ENCODE measurements around the gene ARHGEF9. TPM values are rescaled to one million over a fixed set of nuclear protein-coding genes. Genes with fewer than 3 reads are reported as not detected.
A peak's percentile ranks its signal among the peaks of the same experiment; 100 is the strongest.
"Not testable (repeated sequence)": the region's sequence is repeated elsewhere in the genome, so short reads cannot be mapped to it uniquely, and the experiment has no call there.

The ARHGEF9 gene
- total and polyA plus RNA-seq, 5 experiments from 2014 or later, result 6.7 to 32.9 (median 10.7) TPM

DNA sequence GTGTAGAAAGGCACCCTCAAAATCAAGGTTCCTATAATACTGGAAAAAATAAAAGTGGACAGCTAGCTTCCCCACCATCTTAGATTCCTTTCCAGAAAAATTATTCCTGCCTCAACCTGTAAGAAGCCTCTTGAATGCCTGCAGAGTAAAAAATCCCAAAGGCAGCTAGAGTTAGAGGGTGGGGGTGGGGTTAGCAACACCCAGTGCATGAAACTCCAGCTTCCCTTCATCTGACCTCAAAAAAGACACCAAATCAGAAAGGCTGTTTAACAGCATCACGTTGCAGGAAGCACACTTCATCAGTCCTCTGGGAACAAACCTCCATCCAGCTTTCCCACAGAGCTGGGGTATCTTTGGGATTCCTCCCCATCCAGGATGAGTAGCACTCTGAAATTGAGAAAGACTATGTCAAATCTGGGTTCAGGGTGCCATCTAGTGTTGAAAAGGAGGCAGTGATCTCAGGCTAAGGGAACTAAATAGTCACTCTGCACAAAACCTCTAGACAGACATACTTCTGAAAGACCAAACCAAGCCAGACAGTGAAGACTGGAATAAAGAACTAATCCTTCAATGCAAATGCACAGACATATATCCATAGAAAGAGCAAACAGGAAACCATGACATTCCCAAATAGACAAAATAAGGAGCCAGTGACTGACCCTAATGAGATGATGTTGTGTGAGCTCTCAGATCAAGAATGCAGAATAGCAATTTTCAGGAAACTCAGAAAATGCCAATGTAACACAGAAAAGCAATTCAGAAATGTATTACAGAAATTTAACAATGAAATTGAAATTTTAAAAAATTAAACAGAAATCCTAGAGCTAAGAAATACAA lies 97.9 kb downstream of the ARHGEF9 start:
- Mint-ChIP-seq H3K27me3 (no peaks in the 10 kb centered on the region), H3K9me3 (peaks cover 0 to 14% (median 8%) of the 10 kb centered on the region in 9 donors), H3K4me1 (peaks cover 0 to 7% (median 4%) of the 10 kb centered on the region in 4 donors), H3K27ac (peak overlapping the region in 1 of 10 donors; percentile 48), H3K4me3 (no peak overlapping the region), H3K36me3 (peaks cover 10 to 61% (median 47%) of the 10 kb centered on the region in 3 donors)
- POLR2A ChIA-PET, result no interaction called here
- ATAC-seq, result no peak
- peak in 3 of 10 donors; percentile 21 to 34 (median 30) for DNase-seq

DNA sequence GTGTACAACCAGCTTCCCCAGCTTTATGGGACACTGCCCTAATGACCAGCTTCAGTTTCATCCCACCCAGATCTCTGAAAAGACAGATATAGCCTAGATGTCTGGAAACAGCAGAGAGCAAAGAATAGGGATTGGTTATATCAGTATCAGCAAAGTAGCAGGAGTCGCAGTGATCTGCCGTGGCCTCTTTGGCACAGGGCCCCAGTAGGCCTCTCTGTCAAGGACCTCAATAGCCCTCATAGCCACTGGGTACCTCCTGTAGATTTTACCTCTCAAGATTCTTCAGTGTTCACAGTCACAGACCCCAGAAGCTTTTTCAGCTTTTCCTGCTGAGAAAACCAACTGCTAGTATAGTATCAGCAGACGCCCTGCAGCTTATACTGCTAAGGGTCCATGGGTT lies 104.6 kb downstream of the ARHGEF9 start:
- Mint-ChIP-seq H3K36me3 (peaks cover 3 to 69% (median 30%) of the 10 kb centered on the region in 3 donors), H3K4me1 (no peaks in the 10 kb centered on the region), H3K9me3 (peaks cover 0 to 2% (median 0%) of the 10 kb centered on the region in 9 donors), H3K27ac (no peak overlapping the region), H3K4me3 (no peak overlapping the region), H3K27me3 (no peaks in the 10 kb centered on the region)
- POLR2A ChIA-PET, result interaction anchor here (0.5 kb wide), 1 partner anchor 25 kb away, joined by 7 read pairs; no protein-coding TSS in a partner anchor
- ATAC-seq (no peak), DNase-seq (no peak)

- H3K27me3 Mint-ChIP-seq, result no peaks in the 10 kb centered on the region
- H3K4me3 Mint-ChIP-seq, result no peak overlapping the region
- POLR2A ChIA-PET, result no interaction called here
- DNase-seq (no peak), ATAC-seq (no peak)
- no peak overlapping the region for H3K27ac Mint-ChIP-seq
- peaks cover 0 to 2% (median 0%) of the 10 kb centered on the region in 9 donors for H3K9me3 Mint-ChIP-seq
- H3K4me1 Mint-ChIP-seq, result no peaks in the 10 kb centered on the region
- peaks cover 3 to 75% (median 30%) of the 10 kb centered on the region in 3 donors for H3K36me3 Mint-ChIP-seq
Measured at GRCh38 chrX:63679432-63679831, 105.6 kb downstream of the ARHGEF9 start.

DNA sequence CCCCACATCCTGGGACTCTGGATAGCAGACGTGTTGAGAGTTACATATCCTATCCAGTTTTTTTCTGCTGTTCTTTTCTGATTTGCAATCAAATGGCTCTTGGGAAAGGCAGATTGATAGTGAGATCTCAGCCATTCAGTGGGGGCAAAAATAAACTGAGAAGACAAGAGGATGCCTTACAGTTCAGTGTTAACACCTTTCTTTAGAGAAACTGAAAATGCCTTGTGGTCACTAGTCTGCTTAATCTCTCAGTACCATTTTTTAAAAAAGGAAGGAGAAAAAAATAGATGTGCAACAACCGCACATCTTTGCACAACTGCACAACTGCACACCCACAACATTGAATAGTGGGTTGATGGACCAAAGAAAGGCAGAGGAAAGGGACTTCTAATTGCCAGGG lies 109.3 kb downstream of the ARHGEF9 start:
- peaks cover 3 to 77% (median 31%) of the 10 kb centered on the region in 3 donors for H3K36me3 Mint-ChIP-seq
- H3K9me3 Mint-ChIP-seq, result no peaks in the 10 kb centered on the region
- H3K4me3 Mint-ChIP-seq, result no peak overlapping the region
- ATAC-seq (no peak), DNase-seq (no peak)
- H3K4me1 Mint-ChIP-seq, result no peaks in the 10 kb centered on the region
- H3K27ac Mint-ChIP-seq, result no peak overlapping the region
- POLR2A ChIA-PET, result no interaction called here
- H3K27me3 Mint-ChIP-seq, result no peaks in the 10 kb centered on the region

DNA sequence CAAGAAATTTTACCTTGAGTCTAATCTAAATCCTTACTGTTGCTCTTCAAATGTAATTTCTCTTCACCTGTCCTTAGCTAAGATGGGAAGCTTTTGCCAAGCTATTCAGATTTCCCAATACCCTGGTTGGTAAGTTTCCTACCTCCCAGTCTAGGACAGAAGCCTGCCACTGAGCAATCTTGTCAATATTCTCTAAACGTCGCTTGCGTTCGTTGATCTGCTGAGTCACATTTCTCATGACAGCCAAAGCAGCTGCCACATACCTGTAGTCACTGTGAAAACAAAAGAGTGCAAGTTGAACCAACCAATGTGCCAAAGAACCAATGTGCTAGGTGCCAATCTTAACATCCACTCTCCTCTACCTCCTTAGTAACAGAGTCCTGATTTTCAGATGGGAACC lies 111.1 kb downstream of the ARHGEF9 start:
- no peaks in the 10 kb centered on the region for H3K27me3 Mint-ChIP-seq
- no peak for ATAC-seq
- H3K4me1 Mint-ChIP-seq, result no peaks in the 10 kb centered on the region
- no peak overlapping the region for H3K27ac Mint-ChIP-seq
- no peak overlapping the region for H3K4me3 Mint-ChIP-seq
- POLR2A ChIA-PET, result no interaction called here
- DNase-seq, result no peak
- no peaks in the 10 kb centered on the region for H3K9me3 Mint-ChIP-seq
- peaks cover 0 to 82% (median 37%) of the 10 kb centered on the region in 3 donors for H3K36me3 Mint-ChIP-seq

GRCh38 chrX:63664741-63665140 lies 120.3 kb downstream of the ARHGEF9 start:
- DNase-seq (no peak), ATAC-seq (no peak)
- no peaks in the 10 kb centered on the region for H3K27me3 Mint-ChIP-seq
- H3K27ac Mint-ChIP-seq, result no peak overlapping the region
- H3K9me3 Mint-ChIP-seq, result no peaks in the 10 kb centered on the region
- H3K36me3 Mint-ChIP-seq, result peaks cover 0 to 66% (median 25%) of the 10 kb centered on the region in 3 donors
- POLR2A ChIA-PET, result no interaction called here
- H3K4me1 Mint-ChIP-seq, result no peaks in the 10 kb centered on the region
- no peak overlapping the region for H3K4me3 Mint-ChIP-seq

GRCh38 chrX:63664083-63664482 lies 120.9 kb downstream of the ARHGEF9 start:
- Mint-ChIP-seq H3K27me3 (no peaks in the 10 kb centered on the region), H3K27ac (peak overlapping the region in 1 of 10 donors; percentile 20), H3K36me3 (peaks cover 0 to 66% (median 20%) of the 10 kb centered on the region in 3 donors), H3K9me3 (no peaks in the 10 kb centered on the region), H3K4me3 (no peak overlapping the region), H3K4me1 (no peaks in the 10 kb centered on the region)
- DNase-seq (no peak), ATAC-seq (no peak)
- POLR2A ChIA-PET, result no interaction called here

GRCh38 chrX:63661676-63662075 lies 123.3 kb downstream of the ARHGEF9 start:
- DNase-seq (no peak), ATAC-seq (no peak)
- Mint-ChIP-seq H3K9me3 (no peaks in the 10 kb centered on the region), H3K27me3 (no peaks in the 10 kb centered on the region), H3K4me3 (no peak overlapping the region), H3K36me3 (peaks cover 0 to 71% (median 31%) of the 10 kb centered on the region in 3 donors), H3K27ac (no peak overlapping the region), H3K4me1 (no peaks in the 10 kb centered on the region)
- POLR2A ChIA-PET, result no interaction called here

DNA sequence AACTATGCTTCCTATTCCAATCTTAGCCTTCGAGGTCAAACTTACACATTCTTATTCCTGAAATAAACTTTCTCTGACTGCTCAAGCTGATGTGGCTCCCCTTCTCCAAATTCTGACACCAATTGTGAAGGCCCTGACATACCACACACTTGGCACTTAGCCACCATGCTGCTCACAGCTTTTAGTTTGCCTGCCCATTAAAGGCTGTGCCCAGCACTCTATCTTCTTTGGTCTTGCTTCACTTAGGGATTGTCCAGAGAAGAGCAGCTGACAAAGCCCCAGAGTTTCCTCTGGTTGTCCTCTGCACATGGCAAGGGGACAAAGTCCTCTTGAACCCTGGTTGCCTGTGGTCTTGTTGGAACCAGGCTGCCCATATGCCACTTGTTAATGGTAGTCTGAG lies 126.1 kb downstream of the ARHGEF9 start:
- Mint-ChIP-seq H3K36me3 (peaks cover 0 to 71% (median 41%) of the 10 kb centered on the region in 3 donors), H3K27ac (peak overlapping the region in 2 of 10 donors; percentile 22 to 58), H3K9me3 (no peaks in the 10 kb centered on the region), H3K4me1 (no peaks in the 10 kb centered on the region), H3K4me3 (no peak overlapping the region), H3K27me3 (no peaks in the 10 kb centered on the region)
- no peak for ATAC-seq
- no peak for DNase-seq
- POLR2A ChIA-PET, result no interaction called here

DNA sequence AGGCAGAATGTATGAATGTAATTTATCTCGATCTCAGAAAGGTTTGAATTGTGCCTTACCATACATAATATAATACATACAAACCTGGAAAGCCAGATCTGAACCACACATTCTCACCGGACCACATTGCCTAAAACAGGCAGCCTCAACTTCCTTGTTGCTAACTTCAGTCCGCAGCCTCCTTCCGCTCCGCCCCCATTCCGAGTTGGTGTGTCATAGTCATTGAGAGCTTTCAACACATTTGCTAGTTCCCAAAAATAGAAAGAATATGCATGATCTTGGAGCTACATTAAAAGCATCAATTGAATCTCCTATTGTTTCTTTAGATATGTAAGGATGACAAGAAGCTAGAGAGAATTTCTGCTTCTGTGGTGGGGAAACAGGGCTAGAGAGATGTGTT lies 127.2 kb downstream of the ARHGEF9 start:
- Mint-ChIP-seq H3K36me3 (peaks cover 6 to 76% (median 43%) of the 10 kb centered on the region in 3 donors), H3K9me3 (no peaks in the 10 kb centered on the region), H3K27me3 (no peaks in the 10 kb centered on the region), H3K4me3 (no peak overlapping the region), H3K27ac (no peak overlapping the region), H3K4me1 (no peaks in the 10 kb centered on the region)
- DNase-seq (no peak), ATAC-seq (no peak)
- POLR2A ChIA-PET, result no interaction called here

- Mint-ChIP-seq H3K4me3 (no peak overlapping the region), H3K9me3 (no peaks in the 10 kb centered on the region), H3K4me1 (no peaks in the 10 kb centered on the region), H3K27me3 (no peaks in the 10 kb centered on the region), H3K36me3 (peaks cover 8 to 79% (median 47%) of the 10 kb centered on the region in 3 donors), H3K27ac (no peak overlapping the region)
- POLR2A ChIA-PET, result no interaction called here
- DNase-seq (no peak), ATAC-seq (no peak)
Measured at GRCh38 chrX:63656871-63657580, 128.0 kb downstream of the ARHGEF9 start.

- no peaks in the 10 kb centered on the region for H3K27me3 Mint-ChIP-seq
- no peaks in the 10 kb centered on the region for H3K4me1 Mint-ChIP-seq
Measured at GRCh38 chrX:63652086-63652765, 132.8 kb downstream of the ARHGEF9 start.

DNA sequence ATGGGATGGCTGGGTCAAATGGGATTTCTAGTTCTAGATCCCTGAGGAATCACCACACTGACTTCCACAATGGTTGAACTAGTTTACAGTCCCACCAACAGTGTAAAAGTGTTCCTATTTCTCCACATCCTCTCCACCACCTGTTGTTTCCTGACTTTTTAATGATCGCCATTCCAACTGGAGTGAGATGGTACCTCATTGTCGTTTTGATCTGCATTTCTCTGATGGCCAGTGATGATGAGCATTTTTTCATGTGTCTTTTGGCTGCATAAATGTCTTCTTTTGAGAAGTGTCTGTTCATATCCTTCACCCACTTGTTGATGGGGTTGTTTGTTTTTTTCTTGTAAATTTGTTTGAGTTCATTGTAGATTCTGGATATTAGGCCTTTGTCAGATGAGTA lies 139.3 kb downstream of the ARHGEF9 start:
- H3K4me3 Mint-ChIP-seq, DNase-seq, H3K27ac Mint-ChIP-seq, H3K4me1 Mint-ChIP-seq, ATAC-seq, H3K27me3 Mint-ChIP-seq, POLR2A ChIA-PET, H3K9me3 Mint-ChIP-seq: not testable (repeated sequence)
- peaks cover 0 to 61% (median 42%) of the 10 kb centered on the region in 3 donors for H3K36me3 Mint-ChIP-seq

More at GRCh38 chrX:63652086-63652765, 132.8 kb downstream of the ARHGEF9 start:
- no peak overlapping the region for H3K27ac Mint-ChIP-seq
- DNase-seq, result no peak
- H3K4me3 Mint-ChIP-seq, result no peak overlapping the region
- peaks cover 0 to 2% (median 0%) of the 10 kb centered on the region in 9 donors for H3K9me3 Mint-ChIP-seq
- H3K36me3 Mint-ChIP-seq, result peaks cover 8 to 76% (median 54%) of the 10 kb centered on the region in 3 donors
- ATAC-seq, result no peak
- POLR2A ChIA-PET, result no interaction called here

Data from naive thymus-derived CD8-positive, alpha-beta T cell (primary cell).